HEK293 (cell line): ENCODE measurements around the gene FUOM.

Experiments used
- CTCF ChIA-PET: fragments of 350-600 bp; formaldehyde crosslinking; extraction: SDS; loops from one replicate; lab custom pipeline; 2021; ENCODE audit warnings: antibody characterized with exemption; lab: Yijun Ruan, JAX
- POLR2A ChIA-PET: fragments of 300-600 bp; formaldehyde crosslinking; extraction: SDS; loops from one replicate; lab custom pipeline; 2020; ENCODE audit warnings: antibody characterized with exemption, inconsistent platforms; lab: Yijun Ruan, JAX
- H3K27ac ChIP-seq: fragments of 200-500 bp; sonication (Bioruptor generic); 2 replicates; pipeline ENCODE4 v1.5.1; 2014; ENCODE audit warnings: low read depth, low read length, control low read depth, inconsistent platforms; ENCODE audit errors: extremely low read depth
- H3K36me3 ChIP-seq, 2 experiments: fragments of 200-500 bp in 1 of 2; sonication (Bioruptor generic) in 1 of 2; 1 replicate in 1 of 2; 2 replicates in 1 of 2; pipeline ENCODE4 v1.5.1; 2014 to 2017; ENCODE audit warnings: inconsistent platforms in 2 of 2, low read length in 2 of 2; ENCODE audit not compliant: control insufficient read depth in 2 of 2, insufficient read depth in 1 of 2
- H3K4me1 ChIP-seq: fragments of 200-500 bp; sonication (Bioruptor generic); 2 replicates; pipeline ENCODE4 v1.5.1; 2014; ENCODE audit warnings: mild to moderate bottlenecking, low read length, inconsistent platforms; ENCODE audit not compliant: control insufficient read depth, insufficient read depth
- H3K4me3 ChIP-seq: 2 replicates; pipeline ENCODE4 v1.5.1; 2011; ENCODE audit warnings: low read depth, mild to moderate bottlenecking, control low read depth, low read length, moderate library complexity
- H3K9me3 ChIP-seq: fragments of 200-500 bp; sonication (Bioruptor generic); 2 replicates; pipeline ENCODE4 v1.5.1; 2014; ENCODE audit warnings: low read depth, low read length, inconsistent platforms; ENCODE audit not compliant: control insufficient read depth, insufficient read depth
- EGR2 ChIP-seq: fragments of 450-650 bp; formaldehyde crosslinking; IDR thresholded peaks from 2 replicates; pipeline ENCODE4 v1.5.1; 2016; ENCODE audit warnings: low read depth, missing biosample characterization, missing genetic modification characterization
- GLIS2 ChIP-seq: fragments of 450-650 bp; formaldehyde crosslinking; IDR thresholded peaks from 2 replicates; pipeline ENCODE4 v1.5.1; 2016; ENCODE audit warnings: missing biosample characterization, missing genetic modification characterization
- KLF10 ChIP-seq: fragments of 450-650 bp; IDR thresholded peaks from 2 replicates; pipeline ENCODE4 v1.5.1; 2018; ENCODE audit warnings: missing biosample characterization, mild to moderate bottlenecking, missing genetic modification characterization
- KLF7 ChIP-seq: fragments of 450-650 bp; formaldehyde crosslinking; IDR thresholded peaks from 2 replicates; pipeline ENCODE4 v1.5.1; 2016; ENCODE audit warnings: missing biosample characterization, missing genetic modification characterization, borderline replicate concordance
- KLF8 ChIP-seq: fragments of 450-650 bp; formaldehyde crosslinking; IDR thresholded peaks from 2 replicates; pipeline ENCODE4 v1.5.1; 2016; ENCODE audit warnings: missing biosample characterization, missing genetic modification characterization
- PATZ1 ChIP-seq: fragments of 450-650 bp; formaldehyde crosslinking; IDR thresholded peaks from 2 replicates; pipeline ENCODE4 v1.5.1; 2016; ENCODE audit warnings: missing biosample characterization, missing genetic modification characterization
- PRDM1 ChIP-seq: fragments of 450-650 bp; formaldehyde crosslinking; IDR thresholded peaks from 2 replicates; pipeline ENCODE4; 2016; ENCODE audit warnings: missing biosample characterization, missing genetic modification characterization
- REST ChIP-seq: fragments of 450-650 bp; formaldehyde crosslinking; IDR thresholded peaks from 2 replicates; pipeline ENCODE4 v1.5.1; 2016; ENCODE audit warnings: missing biosample characterization, missing genetic modification characterization
- YY2 ChIP-seq: fragments of 450-650 bp; formaldehyde crosslinking; IDR thresholded peaks from 2 replicates; pipeline ENCODE4 v1.5.1; 2016; ENCODE audit warnings: missing biosample characterization, missing genetic modification characterization
- ZBTB10 ChIP-seq: fragments of 450-650 bp; formaldehyde crosslinking; IDR thresholded peaks from 2 replicates; pipeline ENCODE4 v1.5.1; 2016; ENCODE audit warnings: missing biosample characterization, missing genetic modification characterization
- ZBTB11 ChIP-seq: fragments of 450-650 bp; formaldehyde crosslinking; conservative IDR thresholded peaks from 2 replicates; pipeline ENCODE4 v1.5.1; 2016; ENCODE audit warnings: low read depth, missing biosample characterization, missing genetic modification characterization
- ZBTB17 ChIP-seq: fragments of 450-650 bp; formaldehyde crosslinking; IDR thresholded peaks from 2 replicates; pipeline ENCODE4 v1.5.1; 2016; ENCODE audit warnings: missing biosample characterization, missing genetic modification characterization
- ZBTB8A ChIP-seq: fragments of 450-650 bp; formaldehyde crosslinking; IDR thresholded peaks from 2 replicates; pipeline ENCODE4 v1.5.1; 2016; ENCODE audit warnings: missing biosample characterization, missing genetic modification characterization
- ZFP37 ChIP-seq: fragments of 450-650 bp; formaldehyde crosslinking; IDR thresholded peaks from 2 replicates; pipeline ENCODE4 v1.5.1; 2016; ENCODE audit warnings: missing biosample characterization, missing genetic modification characterization
- ZNF112 ChIP-seq: fragments of 450-650 bp; formaldehyde crosslinking; IDR thresholded peaks from 2 replicates; pipeline ENCODE4 v1.5.0; 2017; ENCODE audit warnings: missing biosample characterization, missing genetic modification characterization
- ZNF132 ChIP-seq: fragments of 450-650 bp; formaldehyde crosslinking; IDR thresholded peaks from 2 replicates; pipeline ENCODE4 v1.5.1; 2017; ENCODE audit warnings: missing biosample characterization, missing genetic modification characterization, borderline replicate concordance
- ZNF174 ChIP-seq: fragments of 450-650 bp; formaldehyde crosslinking; IDR thresholded peaks from 2 replicates; pipeline ENCODE4 v1.5.0; 2017; ENCODE audit warnings: missing biosample characterization, mild to moderate bottlenecking, missing genetic modification characterization
- ZNF221 ChIP-seq: fragments of 450-650 bp; formaldehyde crosslinking; IDR thresholded peaks from 2 replicates; pipeline ENCODE4 v1.5.1; 2017; ENCODE audit warnings: missing biosample characterization, missing genetic modification characterization, borderline replicate concordance
- ZNF24 ChIP-seq: fragments of 450-650 bp; formaldehyde crosslinking; IDR thresholded peaks from 2 replicates; pipeline ENCODE4 v1.5.1; 2016; ENCODE audit warnings: missing biosample characterization, missing genetic modification characterization
- ZNF391 ChIP-seq: fragments of 450-650 bp; formaldehyde crosslinking; IDR thresholded peaks from 2 replicates; pipeline ENCODE4 v1.5.1; 2016; ENCODE audit warnings: low read depth, missing biosample characterization, missing genetic modification characterization, borderline replicate concordance
- ZNF473 ChIP-seq: fragments of 450-650 bp; formaldehyde crosslinking; IDR thresholded peaks from 2 replicates; pipeline ENCODE4 v1.5.1; 2017; ENCODE audit warnings: missing biosample characterization, missing genetic modification characterization
- ZNF561 ChIP-seq: fragments of 450-650 bp; IDR thresholded peaks from 2 replicates; pipeline ENCODE4 v1.5.1; 2018; ENCODE audit warnings: missing biosample characterization, missing genetic modification characterization, borderline replicate concordance
- ZNF785 ChIP-seq: fragments of 450-650 bp; formaldehyde crosslinking; IDR thresholded peaks from 2 replicates; pipeline ENCODE4 v1.5.1; 2016; ENCODE audit warnings: missing biosample characterization, missing genetic modification characterization
- ZSCAN23 ChIP-seq: fragments of 450-650 bp; formaldehyde crosslinking; IDR thresholded peaks from 2 replicates; pipeline ENCODE4 v1.5.1; 2016; ENCODE audit warnings: missing biosample characterization, missing genetic modification characterization
- ZXDB ChIP-seq: fragments of 450-650 bp; formaldehyde crosslinking; IDR thresholded peaks from 2 replicates; pipeline ENCODE4 v1.5.1; 2016; ENCODE audit warnings: missing biosample characterization, missing genetic modification characterization

Gene FUOM

GRCh38 chr10:133373174-133374090 lies 15.6 kb upstream of the FUOM start, which contains the start of gene ECHS1:
TSS of gene ECHS1 (minus strand) at chr10:133373354. CDS start at chr10:133373333, 21 bp downstream.
- CTCF ChIA-PET: interaction anchor here (1.0 kb wide), 1 partner anchor 12 kb away, joined by 3 read pairs; no protein-coding TSS in a partner anchor
- TF ChIP-seq YY2 (tag by site-specific recombination): peak; percentile 69
- 0 out of 2 replicates have a peak, but pooled peaks have one; percentile 32 for TF ChIP-seq ZNF391 (tag by site-specific recombination)
- TF ChIP-seq ZNF473: no peak
- TF ChIP-seq PATZ1 (tag by site-specific recombination): peak; percentile 86
- no peak for TF ChIP-seq ZNF24 (tag by site-specific recombination)
- peak; percentile 69 for TF ChIP-seq EGR2
- 0 out of 2 replicates have a peak, but pooled peaks have one; percentile 38 for TF ChIP-seq ZSCAN23
- TF ChIP-seq ZNF785 (tag by site-specific recombination): no peak
- TF ChIP-seq GLIS2 (tag by site-specific recombination): peak; percentile 31; the same call in 1 of the 2 replicates
- TF ChIP-seq ZBTB10 (tag by site-specific recombination): peak; percentile 77
- peak; percentile 68; the same call in 1 of the 2 replicates for TF ChIP-seq ZBTB8A
- TF ChIP-seq ZFP37 (tag by site-specific recombination): no peak
- no peak for TF ChIP-seq ZBTB11
- TF ChIP-seq KLF8 (tag by site-specific recombination): peak; percentile 85; the same call in 1 of the 2 replicates
- TF ChIP-seq PRDM1: no peak
- TF ChIP-seq KLF7 (tag by site-specific recombination): peak; percentile 50; the same call in 1 of the 2 replicates
- no peak for TF ChIP-seq ZNF221 (tag by site-specific recombination)
- peak; percentile 35; the same call in 1 of the 2 replicates for TF ChIP-seq ZBTB17
- TF ChIP-seq ZNF174 (tag by site-specific recombination): no peak
- TF ChIP-seq ZNF112 (tag by site-specific recombination): no peak
- TF ChIP-seq ZNF561: peak; percentile 51; the same call in 1 of the 2 replicates
- TF ChIP-seq ZXDB (tag by site-specific recombination): peak; percentile 67
- peak; percentile 53; the same call in 1 of the 2 replicates for TF ChIP-seq KLF10 (tag by site-specific recombination)
- no peak for TF ChIP-seq REST (tag by site-specific recombination)
- no peak for TF ChIP-seq ZNF132 (tag by site-specific recombination)

More at GRCh38 chr10:133373174-133374090, 15.6 kb upstream of the FUOM start, which contains the start of gene ECHS1:
- H3K4me1 ChIP-seq: peaks cover 9% of the 10 kb centered on the region
- no peaks in the 10 kb centered on the region for H3K9me3 ChIP-seq
- H3K27ac ChIP-seq: peak within 1 kb of the TSS; percentile 37; the same call in 1 of the 2 replicates
- peaks cover 0 to 30% of the 10 kb centered on the region in 2 experiments; a peak in 1 of 3 replicates for H3K36me3 ChIP-seq
- POLR2A ChIA-PET: interaction anchor here (0.5 to 2.2 kb wide), 9 partner anchors 11 to 852 kb away, joined by 3 to 16 read pairs (median 5); partner anchors contain the start of gene MTG1
- H3K4me3 ChIP-seq: peak within 1 kb of the TSS; percentile 91
